Astrocyte (in vitro differentiated cells and primary cell): ENCODE measurements around the gene PIK3CD. TPM values are rescaled to one million over a fixed set of nuclear protein-coding genes. Genes with fewer than 3 reads are reported as not detected.
A peak's percentile ranks its signal among the peaks of the same experiment; 100 is the strongest.
"Not testable (repeated sequence)": the region's sequence is repeated elsewhere in the genome, so short reads cannot be mapped to it uniquely, and the experiment has no call there.

Experiments
- DNase-seq: peaks from one replicate; pipeline ENCODE4 v3.0.0-alpha.2; 2010; ENCODE audit warnings: low read depth
- FAIRE-seq: peaks from 2 replicates; lab custom pipeline; 2011; peaks lifted over from hg19 to GRCh38; lab: Jason Lieb, UNC
- H2AFZ ChIP-seq: 2 replicates; pipeline ENCODE4 v1.6.0; 2012; ENCODE audit warnings: low read depth, low read length, inconsistent platforms
- H3K27ac ChIP-seq: 2 replicates; pipeline ENCODE4 v1.5.1; 2011; ENCODE audit warnings: low read depth, low read length, inconsistent platforms
- H3K27me3 ChIP-seq: 2 replicates; pipeline ENCODE4 v1.6.0; 2011; ENCODE audit warnings: low read length, inconsistent platforms; ENCODE audit not compliant: insufficient read depth
- H3K36me3 ChIP-seq: 2 replicates; pipeline ENCODE4 v1.5.1; 2011; ENCODE audit warnings: low read length, inconsistent platforms; ENCODE audit not compliant: insufficient read depth
- H3K4me1 ChIP-seq: 2 replicates; pipeline ENCODE4 v1.5.1; 2011; ENCODE audit warnings: low read length, inconsistent platforms; ENCODE audit not compliant: insufficient read depth
- H3K4me2 ChIP-seq: 2 replicates; pipeline ENCODE4 v1.6.0; 2012; ENCODE audit warnings: low read length, inconsistent platforms
- H3K4me3 ChIP-seq: 2 replicates; pipeline ENCODE4 v1.5.1; 2011; ENCODE audit warnings: low read depth, mild to moderate bottlenecking, low read length, inconsistent platforms; ENCODE audit not compliant: insufficient read depth
- H3K79me2 ChIP-seq: 2 replicates; pipeline ENCODE4 v1.6.0; 2012; ENCODE audit warnings: mild to moderate bottlenecking, low read length, inconsistent platforms; ENCODE audit not compliant: insufficient read depth
- H3K9ac ChIP-seq: 2 replicates; pipeline ENCODE4 v1.6.0; 2012; ENCODE audit warnings: mild to moderate bottlenecking, low read length, inconsistent platforms
- H3K9me3 ChIP-seq: 2 replicates; pipeline ENCODE4 v1.5.1; 2012; ENCODE audit warnings: low read depth, mild to moderate bottlenecking, low read length, inconsistent platforms; ENCODE audit not compliant: insufficient read depth
- H4K20me1 ChIP-seq: 2 replicates; pipeline ENCODE4 v1.6.0; 2012; ENCODE audit warnings: low read length, inconsistent platforms; ENCODE audit not compliant: insufficient read depth
- H3K27ac Mint-ChIP-seq: one replicate; pipeline ENCODE4 v1.8.0; 2021; ENCODE audit warnings: mild to moderate bottlenecking, mixed read lengths; ENCODE audit not compliant: unreplicated experiment
- H3K27me3 Mint-ChIP-seq: one replicate; pipeline ENCODE4 v1.8.0; 2021; ENCODE audit warnings: low read depth, mixed read lengths; ENCODE audit not compliant: unreplicated experiment
- H3K36me3 Mint-ChIP-seq: one replicate; pipeline ENCODE4 v1.8.0; 2021; ENCODE audit warnings: low read depth, mixed read lengths; ENCODE audit not compliant: unreplicated experiment
- H3K4me1 Mint-ChIP-seq: one replicate; pipeline ENCODE4 v1.8.0; 2021; ENCODE audit warnings: low read depth, mixed read lengths; ENCODE audit not compliant: unreplicated experiment
- H3K4me3 Mint-ChIP-seq: one replicate; pipeline ENCODE4 v1.8.0; 2021; ENCODE audit warnings: mild to moderate bottlenecking, moderate library complexity, mixed read lengths; ENCODE audit not compliant: unreplicated experiment
- H3K9me3 Mint-ChIP-seq: one replicate; pipeline ENCODE4 v1.8.0; 2021; ENCODE audit warnings: mild to moderate bottlenecking, mixed read lengths; ENCODE audit not compliant: unreplicated experiment
- CTCF ChIP-seq: IDR thresholded peaks from 2 replicates; pipeline ENCODE4 v1.5.1; 2011; ENCODE audit warnings: low read depth, mild to moderate bottlenecking, inconsistent platforms, low read length, moderate library complexity; ENCODE audit not compliant: insufficient read depth
- EZH2 ChIP-seq: IDR thresholded peaks from 2 replicates; pipeline ENCODE4 v1.6.1; 2012; ENCODE audit warnings: mild to moderate bottlenecking, low read length, inconsistent platforms; ENCODE audit not compliant: insufficient read depth
- total RNA-seq: library from RNA; stranded (reverse); gene quantifications from 2 replicates; pipeline ENCODE4 v1.2.1, GENCODE V29; 2021

The PIK3CD gene
- total RNA-seq, 1 donor from 2014 or later: 29.5 TPM

GRCh38 chr1:9671377-9672140, 20.0 kb downstream of the PIK3CD start:
- peak overlapping the region; percentile 67 for H2AFZ ChIP-seq
- no peaks in the 10 kb centered on the region for H3K36me3 ChIP-seq
- no peak overlapping the region for H3K4me3 Mint-ChIP-seq
- H3K27me3 Mint-ChIP-seq: peaks cover 3% of the 10 kb centered on the region
- TF ChIP-seq EZH2 (no peak), CTCF (no peak)
- H3K27me3 ChIP-seq: no peaks in the 10 kb centered on the region
- peak overlapping the region; percentile 24 for H3K27ac Mint-ChIP-seq
- no peak overlapping the region for H3K4me3 ChIP-seq
- peak overlapping the region; percentile 9 for H3K4me2 ChIP-seq
- H3K9me3 ChIP-seq: no peaks in the 10 kb centered on the region
- DNase-seq (peak; percentile 76), FAIRE-seq (no peak)
- no peak overlapping the region for H3K27ac ChIP-seq
- no peaks in the 10 kb centered on the region for H3K36me3 Mint-ChIP-seq
- H3K79me2 ChIP-seq: no peaks in the 10 kb centered on the region
- peaks cover 12% of the 10 kb centered on the region for H3K4me1 ChIP-seq
- H4K20me1 ChIP-seq: no peaks in the 10 kb centered on the region
- peaks cover 4% of the 10 kb centered on the region for H3K4me1 Mint-ChIP-seq
- H3K9ac ChIP-seq: no peak overlapping the region
- H3K9me3 Mint-ChIP-seq: no peaks in the 10 kb centered on the region

GRCh38 chr1:9672444-9672843, 20.9 kb downstream of the PIK3CD start:
- H3K4me3 Mint-ChIP-seq: no peak overlapping the region
- H3K9ac ChIP-seq: no peak overlapping the region
- H3K27ac ChIP-seq: no peak overlapping the region
- no peak for DNase-seq
- no peaks in the 10 kb centered on the region for H3K9me3 ChIP-seq
- H3K4me1 Mint-ChIP-seq: peaks cover 4% of the 10 kb centered on the region
- no peak overlapping the region for H3K27ac Mint-ChIP-seq
- H3K79me2 ChIP-seq: no peaks in the 10 kb centered on the region
- H3K9me3 Mint-ChIP-seq: no peaks in the 10 kb centered on the region
- no peak for TF ChIP-seq EZH2
- no peaks in the 10 kb centered on the region for H4K20me1 ChIP-seq
- H3K4me2 ChIP-seq: no peak overlapping the region
- H3K4me3 ChIP-seq: no peak overlapping the region
- no peaks in the 10 kb centered on the region for H3K27me3 ChIP-seq
- no peak for FAIRE-seq
- H3K36me3 ChIP-seq: no peaks in the 10 kb centered on the region
- H3K36me3 Mint-ChIP-seq: no peaks in the 10 kb centered on the region
- peaks cover 3% of the 10 kb centered on the region for H3K27me3 Mint-ChIP-seq
- H2AFZ ChIP-seq: no peak overlapping the region
- peaks cover 12% of the 10 kb centered on the region for H3K4me1 ChIP-seq

GRCh38 chr1:9675393-9675792, 23.9 kb downstream of the PIK3CD start:
- no peak overlapping the region for H3K27ac Mint-ChIP-seq
- H3K4me1 Mint-ChIP-seq: peaks cover 4% of the 10 kb centered on the region
- H4K20me1 ChIP-seq: no peaks in the 10 kb centered on the region
- no peak overlapping the region for H3K4me3 Mint-ChIP-seq
- no peak for DNase-seq
- no peak overlapping the region for H3K4me2 ChIP-seq
- no peak for FAIRE-seq
- no peaks in the 10 kb centered on the region for H3K79me2 ChIP-seq
- H3K36me3 Mint-ChIP-seq: no peaks in the 10 kb centered on the region
- H3K27ac ChIP-seq: no peak overlapping the region
- no peak overlapping the region for H3K4me3 ChIP-seq
- H3K27me3 Mint-ChIP-seq: peaks cover 5% of the 10 kb centered on the region
- H3K9ac ChIP-seq: no peak overlapping the region
- no peaks in the 10 kb centered on the region for H3K36me3 ChIP-seq
- no peaks in the 10 kb centered on the region for H3K27me3 ChIP-seq
- peaks cover 12% of the 10 kb centered on the region for H3K4me1 ChIP-seq
- H3K9me3 ChIP-seq: no peaks in the 10 kb centered on the region
- no peak for TF ChIP-seq CTCF
- no peak for TF ChIP-seq EZH2
- H2AFZ ChIP-seq: no peak overlapping the region
- H3K9me3 Mint-ChIP-seq: no peaks in the 10 kb centered on the region

GRCh38 chr1:9676128-9676527, 24.6 kb downstream of the PIK3CD start:
- H3K9me3 ChIP-seq, H3K27ac ChIP-seq, H3K4me1 Mint-ChIP-seq, H4K20me1 ChIP-seq, H3K27me3 Mint-ChIP-seq, FAIRE-seq, H3K36me3 ChIP-seq, H3K9ac ChIP-seq, H3K27me3 ChIP-seq, H3K9me3 Mint-ChIP-seq, H3K79me2 ChIP-seq, H3K4me3 Mint-ChIP-seq, H3K4me1 ChIP-seq, H3K4me3 ChIP-seq, H3K36me3 Mint-ChIP-seq, H3K4me2 ChIP-seq, DNase-seq, H3K27ac Mint-ChIP-seq, H2AFZ ChIP-seq: not testable (repeated sequence)
